HepG2 (cell line): ENCODE measurements around the gene NANOS1. TPM values are rescaled to one million over a fixed set of nuclear protein-coding genes. Genes with fewer than 3 reads are reported as not detected.

Source experiments
- ATAC-seq: fragments of 200-7000 bp; cut with Tn5 transposase; 3 replicates; pipeline ENCODE4 v1.9.1; 2020; ENCODE audit warnings: mild to moderate bottlenecking, moderate library complexity
- BruUV-seq: library from RNA; stranded (reverse); fragments of 400-500 nt; replicated peaks from 2 replicates; lab custom pipeline; 2021; lab: Mats Ljungman, UMichigan
- CTCF ChIA-PET: fragments of 300-600 bp; formaldehyde crosslinking; extraction: SDS; loops from one replicate; lab custom pipeline; 2021; ENCODE audit warnings: low total read pairs, inconsistent platforms, low intra/inter-chr PET ratio; lab: Yijun Ruan, JAX
- POLR2A ChIA-PET: fragments of 350-600 bp; sonication (Branson Sonifier 250); formaldehyde crosslinking; loops from one replicate; lab custom pipeline; 2020; ENCODE audit warnings: antibody characterized with exemption, inconsistent platforms; lab: Yijun Ruan, JAX
- DNase-seq: peaks from one replicate; pipeline ENCODE4 v3.0.0-alpha.2; 2015; ENCODE audit warnings: low spot score
- FAIRE-seq: peaks from 3 replicates; lab custom pipeline; 2011; peaks lifted over from hg19 to GRCh38; lab: Jason Lieb, UNC
- H2AFZ ChIP-seq: one replicate; pipeline ENCODE4 v1.6.1; 2011; ENCODE audit warnings: low read length, inconsistent platforms
- H3K27ac ChIP-seq: fragments of 300-600 bp; 3 replicates; pipeline ENCODE4 v1.8.0; 2011; ENCODE audit warnings: mixed run types, mild to moderate bottlenecking, mixed read lengths, low read length, inconsistent platforms; ENCODE audit not compliant: insufficient read depth; ENCODE audit errors: extremely low read length
- H3K27me3 ChIP-seq, 2 experiments: fragments of 200-600 bp in 1 of 2; 2 replicates in 1 of 2; 3 replicates in 1 of 2; pipeline versions ENCODE4 v1.6.0 to v1.8.0; 2011; ENCODE audit warnings: low read length in 2 of 2, mild to moderate bottlenecking in 2 of 2, moderate library complexity in 2 of 2, inconsistent platforms in 1 of 2; ENCODE audit not compliant: insufficient read depth in 2 of 2, control insufficient read depth in 1 of 2
- H3K36me3 ChIP-seq, 2 experiments: fragments of 200-600 bp in 1 of 2; replicated peaks in 1 of 2; 2 replicates in 1 of 2; 3 replicates in 1 of 2; pipeline versions ENCODE4 v1.5.1 to v1.8.0; 2011; ENCODE audit warnings: low read length in 2 of 2, inconsistent platforms in 1 of 2; ENCODE audit not compliant: insufficient read depth in 2 of 2, control insufficient read depth in 1 of 2
- H3K4me1 ChIP-seq: 2 replicates; pipeline ENCODE4 v1.5.1; 2012; ENCODE audit warnings: low read length, inconsistent platforms; ENCODE audit not compliant: insufficient read depth
- H3K4me2 ChIP-seq: 2 replicates; pipeline ENCODE4 v1.6.0; 2011; ENCODE audit warnings: low read depth, low read length, inconsistent platforms
- H3K4me3 ChIP-seq, 3 experiments: fragments of 200-600 bp in 1 of 3; sonication (generic), shearing (Covaris generic) in 1 of 3; replicated peaks in 1 of 3; 2 replicates each; pipeline ENCODE4 v1.5.1; 2011 to 2016; ENCODE audit warnings: low read length in 3 of 3, inconsistent platforms in 2 of 3, low read depth in 2 of 3, mild to moderate bottlenecking in 2 of 3, control low read depth in 1 of 3, mixed read lengths in 1 of 3; ENCODE audit not compliant: insufficient read depth in 1 of 3
- H3K79me2 ChIP-seq: one replicate; pipeline ENCODE4 v1.6.1; 2011; ENCODE audit warnings: low read length, inconsistent platforms; ENCODE audit not compliant: insufficient read depth
- H3K9ac ChIP-seq: 2 replicates; pipeline ENCODE4 v1.6.0; 2011; ENCODE audit warnings: mild to moderate bottlenecking, low read depth, low read length, inconsistent platforms; ENCODE audit not compliant: insufficient read depth
- H3K9me3 ChIP-seq: 2 replicates; pipeline ENCODE4 v1.5.1; 2012; ENCODE audit warnings: mild to moderate bottlenecking, low read length
- H4K20me1 ChIP-seq: 2 replicates; pipeline ENCODE4 v1.6.0; 2011; ENCODE audit warnings: inconsistent platforms, mild to moderate bottlenecking, low read length, moderate library complexity; ENCODE audit not compliant: insufficient read depth
- CBX1 ChIP-seq: IDR thresholded peaks from one replicate; pipeline ENCODE4 v1.6.1; 2016; ENCODE audit warnings: antibody characterized with exemption, low read depth
- DNMT3B ChIP-seq: conservative IDR thresholded peaks from 2 replicates; pipeline ENCODE4 v1.6.1; 2016; ENCODE audit warnings: missing biosample characterization, control low read depth
- MED1 ChIP-seq: sonication (generic); formaldehyde crosslinking; IDR thresholded peaks from 2 replicates; pipeline ENCODE4 v1.4.0; 2020; ENCODE audit warnings: missing genetic modification reagents
- SNAPC5 ChIP-seq: sonication (generic); formaldehyde crosslinking; IDR thresholded peaks from 2 replicates; pipeline ENCODE4 v1.8.1; 2023; ENCODE audit warnings: mild to moderate bottlenecking, missing genetic modification reagents, borderline replicate concordance
- STAT6 ChIP-seq: sonication (generic); formaldehyde crosslinking; IDR thresholded peaks from 2 replicates; pipeline ENCODE4 v1.4.0; 2020; ENCODE audit warnings: missing genetic modification reagents, mild to moderate bottlenecking, borderline replicate concordance
- ZBTB33 ChIP-seq: sonication (generic); formaldehyde crosslinking; IDR thresholded peaks from 2 replicates; pipeline ENCODE4 v1.4.0; 2020; ENCODE audit warnings: missing genetic modification reagents
- ZFAT ChIP-seq: sonication (generic); formaldehyde crosslinking; conservative IDR thresholded peaks from 2 replicates; pipeline ENCODE4 v1.8.1; 2023; ENCODE audit warnings: missing genetic modification reagents, inconsistent platforms
- ZFP36L2 ChIP-seq: sonication (generic); formaldehyde crosslinking; IDR thresholded peaks from 2 replicates; pipeline ENCODE4 v1.4.0; 2020; ENCODE audit warnings: missing genetic modification reagents
- ZNF10 ChIP-seq: sonication (generic); formaldehyde crosslinking; IDR thresholded peaks from 2 replicates; pipeline ENCODE4 v1.4.0; 2020; ENCODE audit warnings: mild to moderate bottlenecking, low read depth, missing genetic modification reagents, borderline replicate concordance
- ZNF276 ChIP-seq: sonication (generic); formaldehyde crosslinking; IDR thresholded peaks from 2 replicates; pipeline ENCODE4 v1.4.0; 2020; ENCODE audit warnings: mild to moderate bottlenecking, low read depth, missing genetic modification reagents
- ZNF597 ChIP-seq: sonication (generic); formaldehyde crosslinking; IDR thresholded peaks from 2 replicates; pipeline ENCODE4 v1.5.0; 2020; ENCODE audit warnings: missing genetic modification reagents
- ZNF720 ChIP-seq: sonication (generic); formaldehyde crosslinking; IDR thresholded peaks from 2 replicates; pipeline ENCODE4 v1.4.0; 2020; ENCODE audit warnings: missing genetic modification reagents
- ZNF775 ChIP-seq: sonication (generic); formaldehyde crosslinking; IDR thresholded peaks from 2 replicates; pipeline ENCODE4 v1.4.0; 2020; ENCODE audit warnings: missing genetic modification reagents, mild to moderate bottlenecking, moderate library complexity, borderline replicate concordance
- ZNF878 ChIP-seq: sonication (generic); formaldehyde crosslinking; IDR thresholded peaks from 2 replicates; pipeline ENCODE4 v1.8.1; 2023; ENCODE audit warnings: mild to moderate bottlenecking, missing genetic modification reagents, moderate library complexity
- WGBS: methylation state at CpG from one replicate; pipeline ENCODE4 v1.1.6; 2017; ENCODE audit warnings: low lambda C conversion rate; 5-methylcytosine and 5-hydroxymethylcytosine counted together
- in situ Hi-C: cut with HindIII; loops from 2 replicates; pipeline ENCODE4 v1.10.0; 2017; ENCODE audit warnings: low pct_unique_long_range_greater_than_20kb; ENCODE audit not compliant: extremely low pct_ligation_motif_present
- intact Hi-C: fragments of 100-400 bp; cut with micrococcal nuclease; formaldehyde crosslinking; loops from one replicate; pipeline ENCODE4 v1.10.0; 2022; ENCODE audit not compliant: unreplicated experiment
- polyA plus RNA-seq, 8 experiments: library from polyadenylated mRNA; depleted of rRNA in 3 of 8; stranded (reverse) in 7 of 8; unstranded in 1 of 8; fragments of >200 nt; fragmentation: Illumina TruSeq in 4 of 8; extraction: Trizol in 4 of 8; gene quantifications; 2 replicates each; pipeline versions ENCODE4 v1.2.1 to v1.2.3, GENCODE V29; 2011 to 2016; ENCODE audit warnings: low read depth in 4 of 8, missing spikeins in 1 of 8, mixed read lengths in 1 of 8; ENCODE audit not compliant: insufficient read depth in 1 of 8
- total RNA-seq, 5 experiments: library from RNA; depleted of rRNA; stranded (reverse); fragments of >200 nt; fragmentation: Illumina TruSeq; extraction: Trizol; gene quantifications; 2 replicates each; pipeline ENCODE4 v1.2.3, GENCODE V29; 2016; ENCODE audit warnings: low read depth in 1 of 5

NANOS1 gene
- total and polyA plus RNA-seq, 2 of the 13 experiments (the other 11 are each of a cell fraction or from before 2014, with no cell fraction given): 1.7 to 2.2 TPM

GRCh38 chr10:118986815-118987790 lies 42.4 kb upstream of the NANOS1 start:
- H3K4me1 ChIP-seq: no peaks in the 10 kb centered on the region
- H3K27ac ChIP-seq: no peak overlapping the region
- H3K9ac ChIP-seq: no peak overlapping the region
- WGBS: 12% methylated on average over 7 of the region's 7 CpGs
- no peak overlapping the region for H2AFZ ChIP-seq
- H3K36me3 ChIP-seq: no peaks in the 10 kb centered on the region
- intact Hi-C loops (no loop called here), in situ Hi-C loops (no loop called here)
- H3K9me3 ChIP-seq: peaks cover 6% of the 10 kb centered on the region; the same call in 1 of the 2 replicates
- FAIRE-seq: no peak
- no peaks in the 10 kb centered on the region for H3K79me2 ChIP-seq
- no TSS peak for BruUV-seq
- H4K20me1 ChIP-seq: no peaks in the 10 kb centered on the region
- no peak overlapping the region for H3K4me2 ChIP-seq
- DNase-seq: no peak
- ATAC-seq: no peak
- ChIA-PET POLR2A (no interaction called here), CTCF (no interaction called here)
- no peak overlapping the region for H3K4me3 ChIP-seq
- H3K27me3 ChIP-seq: peaks cover 0 to 13% of the 10 kb centered on the region in 2 experiments; a peak in 2 of 5 replicates
- TF ChIP-seq ZFAT (CRISPR knock-in tag) (no peak), ZNF775 (CRISPR knock-in tag) (no peak), CBX1 (no peak), ZNF720 (no peak), ZNF878 (no peak), ZFP36L2 (CRISPR knock-in tag) (no peak), ZBTB33 (CRISPR knock-in tag) (no peak), DNMT3B (CRISPR knock-in tag) (no peak), ZNF10 (CRISPR knock-in tag) (no peak), SNAPC5 (CRISPR knock-in tag) (no peak), ZNF276 (CRISPR knock-in tag) (no peak), STAT6 (no peak), ZNF597 (CRISPR knock-in tag) (no peak), MED1 (CRISPR knock-in tag) (no peak)
